ENCODE measurements around the gene PTPN5.

Gene PTPN5

DNA sequence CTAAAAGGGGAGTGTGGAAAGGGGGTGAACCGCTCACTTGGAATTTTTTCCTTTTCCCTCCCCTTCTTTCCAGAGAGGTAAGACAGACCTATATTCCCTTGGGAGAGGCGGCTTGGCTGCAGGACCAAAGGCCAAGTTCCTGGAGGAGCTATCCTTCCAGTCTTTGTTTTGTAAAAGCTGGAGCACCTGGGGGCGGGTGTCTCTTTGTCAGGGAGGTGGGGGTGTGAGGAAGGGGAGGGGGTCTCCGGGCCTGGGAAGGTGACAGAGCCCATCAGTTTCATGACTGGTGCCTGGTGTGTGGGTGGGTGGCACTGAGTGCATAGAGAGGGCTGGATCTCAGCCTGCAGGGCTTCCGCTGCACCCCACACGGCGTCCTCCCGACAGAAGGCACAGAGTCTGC, 18.5 kb downstream of the PTPN5 start:
- no peaks in the 10 kb centered on the region for H3K27me3 ChIP-seq (ENCODE audit: insufficient read depth, low read length, poor library complexity)
- TF ChIP-seq, protein P1, sequence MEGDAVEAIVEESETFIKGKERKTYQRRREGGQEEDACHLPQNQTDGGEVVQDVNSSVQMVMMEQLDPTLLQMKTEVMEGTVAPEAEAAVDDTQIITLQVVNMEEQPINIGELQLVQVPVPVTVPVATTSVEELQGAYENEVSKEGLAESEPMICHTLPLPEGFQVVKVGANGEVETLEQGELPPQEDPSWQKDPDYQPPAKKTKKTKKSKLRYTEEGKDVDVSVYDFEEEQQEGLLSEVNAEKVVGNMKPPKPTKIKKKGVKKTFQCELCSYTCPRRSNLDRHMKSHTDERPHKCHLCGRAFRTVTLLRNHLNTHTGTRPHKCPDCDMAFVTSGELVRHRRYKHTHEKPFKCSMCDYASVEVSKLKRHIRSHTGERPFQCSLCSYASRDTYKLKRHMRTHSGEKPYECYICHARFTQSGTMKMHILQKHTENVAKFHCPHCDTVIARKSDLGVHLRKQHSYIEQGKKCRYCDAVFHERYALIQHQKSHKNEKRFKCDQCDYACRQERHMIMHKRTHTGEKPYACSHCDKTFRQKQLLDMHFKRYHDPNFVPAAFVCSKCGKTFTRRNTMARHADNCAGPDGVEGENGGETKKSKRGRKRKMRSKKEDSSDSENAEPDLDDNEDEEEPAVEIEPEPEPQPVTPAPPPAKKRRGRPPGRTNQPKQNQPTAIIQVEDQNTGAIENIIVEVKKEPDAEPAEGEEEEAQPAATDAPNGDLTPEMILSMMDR (IDR thresholded peaks at IDR 0.05; ENCODE audit: borderline replicate concordance, extremely low read depth, low read length, poor library complexity, severe bottlenecking) = no peak
- no peak overlapping the region for H3K27ac ChIP-seq (ENCODE audit: low read length)
- ATAC-seq (ENCODE audit: insufficient read depth, low read depth) (no peak), DNase-seq (no peak)
- no peaks in the 10 kb centered on the region for H3K9me3 ChIP-seq (ENCODE audit: insufficient read depth, low read length, severe bottlenecking)
- H3K4me3 ChIP-seq (ENCODE audit: low read depth in 1 of 2, low read length in 2 of 2) = no peak overlapping the region
- no peaks in the 10 kb centered on the region for H3K79me2 ChIP-seq (ENCODE audit: insufficient read depth, low read length)
- H3K4me2 ChIP-seq (ENCODE audit: insufficient read depth, low read length) = no peak overlapping the region
- peaks cover 5% of the 10 kb centered on the region; the same call in 1 of the 2 replicates for H4K20me1 ChIP-seq (ENCODE audit: insufficient read depth, low read length)
- no peaks in the 10 kb centered on the region for H3K4me1 ChIP-seq (ENCODE audit: insufficient read depth, low read length)
- no peak overlapping the region for H3K9ac ChIP-seq (ENCODE audit: low read depth, low read length)
- H3K36me3 ChIP-seq (ENCODE audit: insufficient read depth, low read length) = no peaks in the 10 kb centered on the region
- no peak overlapping the region for H2AFZ ChIP-seq (ENCODE audit: low read depth, low read length)

DNA sequence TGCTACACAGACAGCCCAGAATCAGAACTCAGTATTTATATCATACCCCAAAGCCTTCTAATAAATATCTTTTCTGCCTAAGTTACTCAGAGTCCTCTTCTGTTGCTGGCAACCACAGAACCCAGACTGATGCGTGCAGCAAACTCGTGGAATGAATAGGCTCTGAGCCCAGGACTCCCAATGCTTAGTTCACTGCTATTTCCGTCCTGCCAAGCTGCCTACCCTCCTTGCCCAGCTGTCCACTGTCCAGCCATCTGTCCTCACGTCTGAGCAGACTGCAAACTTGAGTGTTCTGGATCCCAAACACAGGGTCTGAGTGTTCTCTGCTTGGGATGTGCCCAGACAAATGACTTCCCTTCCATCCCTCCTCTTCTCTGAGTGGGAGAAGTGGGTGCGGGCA, 19.4 kb downstream of the PTPN5 start:
- Histone ChIP-seq H3K79me2 (ENCODE audit: insufficient read depth, low read length) (no peaks in the 10 kb centered on the region), H3K4me2 (ENCODE audit: insufficient read depth, low read length) (no peak overlapping the region), H4K20me1 (ENCODE audit: insufficient read depth, low read length) (peaks cover 5% of the 10 kb centered on the region; the same call in 1 of the 2 replicates), H3K27me3 (ENCODE audit: insufficient read depth, low read length, poor library complexity) (no peaks in the 10 kb centered on the region), H2AFZ (ENCODE audit: low read depth, low read length) (no peak overlapping the region), H3K36me3 (ENCODE audit: insufficient read depth, low read length) (no peaks in the 10 kb centered on the region), H3K9ac (ENCODE audit: low read depth, low read length) (no peak overlapping the region), H3K9me3 (ENCODE audit: insufficient read depth, low read length, severe bottlenecking) (no peaks in the 10 kb centered on the region), H3K4me3 (ENCODE audit: low read depth in 1 of 2, low read length in 2 of 2) (no peak overlapping the region), H3K4me1 (ENCODE audit: insufficient read depth, low read length) (no peaks in the 10 kb centered on the region), H3K27ac (ENCODE audit: low read length) (no peak overlapping the region)
- ATAC-seq (ENCODE audit: insufficient read depth, low read depth) = no peak
- no peak for DNase-seq
- TF ChIP-seq, protein P1 (IDR thresholded peaks at IDR 0.05; ENCODE audit: borderline replicate concordance, extremely low read depth, low read length, poor library complexity, severe bottlenecking) = no peak
- TF ChIP-seq EZH2 (IDR thresholded peaks at IDR 0.05; ENCODE audit: borderline replicate concordance, low read depth, low read length, severe bottlenecking) = no peak

DNA sequence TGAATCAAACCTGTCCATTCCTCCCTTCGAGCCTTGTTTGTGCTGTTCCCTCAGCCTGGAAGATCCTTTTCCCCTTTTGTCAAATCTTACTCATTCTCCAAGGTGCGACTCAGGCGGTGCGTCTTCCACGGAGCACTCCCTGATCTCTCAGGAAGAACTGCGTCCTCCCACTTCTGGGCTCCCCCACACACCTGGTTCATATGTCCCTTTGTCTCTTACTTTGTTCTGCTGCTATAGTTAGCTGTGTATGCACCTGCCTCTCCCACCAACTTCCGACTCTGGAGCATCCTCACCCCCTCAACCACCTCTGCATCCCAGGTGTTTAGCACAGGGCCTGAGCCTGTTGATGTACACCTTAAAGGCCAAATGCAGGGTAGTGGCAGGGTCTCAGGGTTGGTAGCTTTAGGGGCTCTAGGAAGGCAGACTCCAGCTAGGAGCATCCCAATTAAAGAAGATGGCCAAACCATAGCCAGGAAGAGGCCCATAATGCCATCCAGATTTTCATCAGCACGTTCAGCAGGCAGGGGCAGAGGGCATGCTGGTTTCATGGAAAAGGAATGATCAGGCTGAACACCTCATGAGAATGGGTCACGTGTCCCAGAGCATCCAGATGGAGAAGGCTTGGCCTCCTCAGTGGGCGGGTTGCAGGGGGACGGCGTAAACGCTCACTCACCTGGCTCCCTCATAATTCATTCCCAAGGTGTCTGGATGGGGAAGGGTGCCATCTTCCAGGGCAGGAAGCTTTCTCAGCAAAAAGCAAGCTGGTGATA, 20.1 kb downstream of the PTPN5 start:
- DNase-seq = no peak
- peaks cover 5% of the 10 kb centered on the region; the same call in 1 of the 2 replicates for H4K20me1 ChIP-seq (ENCODE audit: insufficient read depth, low read length)
- H3K4me1 ChIP-seq (ENCODE audit: insufficient read depth, low read length) = no peaks in the 10 kb centered on the region
- no peak for ATAC-seq (ENCODE audit: insufficient read depth, low read depth)
- H3K9ac ChIP-seq (ENCODE audit: low read depth, low read length) = no peak overlapping the region
- no peaks in the 10 kb centered on the region for H3K27me3 ChIP-seq (ENCODE audit: insufficient read depth, low read length, poor library complexity)
- TF ChIP-seq, protein P1 (IDR thresholded peaks at IDR 0.05; ENCODE audit: borderline replicate concordance, extremely low read depth, low read length, poor library complexity, severe bottlenecking) = no peak
- TF ChIP-seq EZH2 (IDR thresholded peaks at IDR 0.05; ENCODE audit: borderline replicate concordance, low read depth, low read length, severe bottlenecking) = no peak
- H3K4me3 ChIP-seq (ENCODE audit: low read depth in 1 of 2, low read length in 2 of 2) = no peak overlapping the region
- H3K36me3 ChIP-seq (ENCODE audit: insufficient read depth, low read length) = no peaks in the 10 kb centered on the region
- H3K4me2 ChIP-seq (ENCODE audit: insufficient read depth, low read length) = no peak overlapping the region
- H3K27ac ChIP-seq (ENCODE audit: low read length) = no peak overlapping the region
- no peaks in the 10 kb centered on the region for H3K9me3 ChIP-seq (ENCODE audit: insufficient read depth, low read length, severe bottlenecking)
- H2AFZ ChIP-seq (ENCODE audit: low read depth, low read length) = no peak overlapping the region
- H3K79me2 ChIP-seq (ENCODE audit: insufficient read depth, low read length) = no peaks in the 10 kb centered on the region

All from DND-41 (cell line).